Fibroblast of villous mesenchyme (primary cell): ENCODE measurements around the gene PTPRC. TPM values are rescaled to one million over a fixed set of nuclear protein-coding genes. Genes with fewer than 3 reads are reported as not detected.
A peak's percentile ranks its signal among the peaks of the same experiment; 100 is the strongest.

ENCODE experiments used
- DNase-seq: peaks from one replicate; pipeline ENCODE4 v3.0.0-alpha.2; 2010; ENCODE audit warnings: low read depth
- H3K4me3 ChIP-seq: 2 replicates; pipeline ENCODE4 v1.5.1; 2011; ENCODE audit warnings: low read depth, mild to moderate bottlenecking, low read length
- CTCF ChIP-seq: IDR thresholded peaks from 2 replicates; pipeline ENCODE4 v1.5.1; 2012; ENCODE audit warnings: low read depth, mild to moderate bottlenecking, low read length; ENCODE audit not compliant: insufficient read depth
- total RNA-seq: library from RNA; depleted of rRNA; stranded (reverse); fragments of >200 nt; gene quantifications from 2 replicates; pipeline ENCODE4 v1.2.3, GENCODE V29; 2012

Gene PTPRC
- total RNA-seq, 1 donor: 3.5 TPM

GRCh38 chr1:198682850-198683249 is 44.0 kb downstream of the PTPRC start:
- TF ChIP-seq CTCF: no peak
- H3K4me3 ChIP-seq: no peak overlapping the region
- DNase-seq: no peak

- no peak for TF ChIP-seq CTCF
Observed at GRCh38 chr1:198683449-198683848, 44.6 kb downstream of the PTPRC start.

GRCh38 chr1:198686069-198686728 is 47.4 kb downstream of the PTPRC start:
- no peak overlapping the region for H3K4me3 ChIP-seq
- DNase-seq: peak; percentile 65
- TF ChIP-seq CTCF: peak; percentile 31

More at GRCh38 chr1:198683449-198683848, 44.6 kb downstream of the PTPRC start:
- DNase-seq: no peak
- no peak overlapping the region for H3K4me3 ChIP-seq

- DNase-seq: no peak
- no peak for TF ChIP-seq CTCF
- H3K4me3 ChIP-seq: no peak overlapping the region
Observed at GRCh38 chr1:198687429-198687828, 48.6 kb downstream of the PTPRC start.

GRCh38 chr1:198691063-198691462 is 52.2 kb downstream of the PTPRC start:
- no peak for DNase-seq
- no peak for TF ChIP-seq CTCF
- no peak overlapping the region for H3K4me3 ChIP-seq

GRCh38 chr1:198693321-198693720 is 54.5 kb downstream of the PTPRC start:
- no peak overlapping the region for H3K4me3 ChIP-seq
- TF ChIP-seq CTCF: no peak
- no peak for DNase-seq

GRCh38 chr1:198694542-198694941 is 55.7 kb downstream of the PTPRC start:
- no peak overlapping the region for H3K4me3 ChIP-seq
- no peak for DNase-seq
- no peak for TF ChIP-seq CTCF
